HL-60/S4 treated with retinoic acid at 250 ng/mL for 4 days and 3 days (cell line): ENCODE results near the gene PSMD11.

Experiments
- in situ Hi-C: fragments of 300-500 bp; cut with MboI; formaldehyde crosslinking; loops from 2 replicates; pipeline ENCODE4 v1.7.0; 2022; ENCODE audit warnings: low sequenced_read_pairs

PSMD11 gene

GRCh38 chr17:32463304-32463703 lies 19.0 kb downstream of the PSMD11 start:
- in situ Hi-C loops: loop anchor here (10.0 kb wide), 1 partner anchor 291 kb away; no protein-coding TSS in a partner anchor

GRCh38 chr17:32464374-32464773 lies 20.1 kb downstream of the PSMD11 start:
- in situ Hi-C loops: loop anchor here (10.0 kb wide), 1 partner anchor 290 kb away; no protein-coding TSS in a partner anchor

GRCh38 chr17:32467949-32468348 lies 23.6 kb downstream of the PSMD11 start:
- in situ Hi-C loops: loop anchor here (10.0 kb wide), 1 partner anchor 287 kb away; no protein-coding TSS in a partner anchor

GRCh38 chr17:32470405-32471167 lies 26.3 kb downstream of the PSMD11 start:
- in situ Hi-C loops: no loop called here

GRCh38 chr17:32471652-32472051 lies 27.3 kb downstream of the PSMD11 start:
- in situ Hi-C loops: no loop called here

GRCh38 chr17:32475258-32475657 lies 30.9 kb downstream of the PSMD11 start:
- in situ Hi-C loops: no loop called here

GRCh38 chr17:32477220-32477619 lies 32.9 kb downstream of the PSMD11 start:
- in situ Hi-C loops: no loop called here

GRCh38 chr17:32479074-32479617 lies 34.8 kb downstream of the PSMD11 start:
- in situ Hi-C loops: no loop called here

GRCh38 chr17:32481193-32481592 lies 36.9 kb downstream of the PSMD11 start:
- in situ Hi-C loops: no loop called here

- in situ Hi-C loops: no loop called here
Measured at GRCh38 chr17:32482568-32483320, 38.4 kb downstream of the PSMD11 start.

- in situ Hi-C loops: no loop called here
Measured at GRCh38 chr17:32483451-32484019, 39.2 kb downstream of the PSMD11 start.

- in situ Hi-C loops: no loop called here
Measured at GRCh38 chr17:32484041-32484461, 39.7 kb downstream of the PSMD11 start.

GRCh38 chr17:32484628-32485027 lies 40.3 kb downstream of the PSMD11 start:
- in situ Hi-C loops: no loop called here

- in situ Hi-C loops: no loop called here
Measured at GRCh38 chr17:32485261-32486110, 41.2 kb downstream of the PSMD11 start.

GRCh38 chr17:32486111-32486700 lies 41.9 kb downstream of the PSMD11 start:
- in situ Hi-C loops: no loop called here

GRCh38 chr17:32486701-32487472 lies 42.6 kb downstream of the PSMD11 start, which contains the start of gene CDK5R1:
CDK5R1 (plus strand) TSS chr17:32486993; CDS start chr17:32487621, 628 bp downstream.
- in situ Hi-C loops: no loop called here

GRCh38 chr17:32487473-32488176 lies 43.3 kb downstream of the PSMD11 start:
- in situ Hi-C loops: no loop called here

- in situ Hi-C loops: no loop called here
Measured at GRCh38 chr17:32488177-32488542, 43.9 kb downstream of the PSMD11 start.
